Measurements from ENCODE around the gene DIDO1.

The DIDO1 gene

DNA sequence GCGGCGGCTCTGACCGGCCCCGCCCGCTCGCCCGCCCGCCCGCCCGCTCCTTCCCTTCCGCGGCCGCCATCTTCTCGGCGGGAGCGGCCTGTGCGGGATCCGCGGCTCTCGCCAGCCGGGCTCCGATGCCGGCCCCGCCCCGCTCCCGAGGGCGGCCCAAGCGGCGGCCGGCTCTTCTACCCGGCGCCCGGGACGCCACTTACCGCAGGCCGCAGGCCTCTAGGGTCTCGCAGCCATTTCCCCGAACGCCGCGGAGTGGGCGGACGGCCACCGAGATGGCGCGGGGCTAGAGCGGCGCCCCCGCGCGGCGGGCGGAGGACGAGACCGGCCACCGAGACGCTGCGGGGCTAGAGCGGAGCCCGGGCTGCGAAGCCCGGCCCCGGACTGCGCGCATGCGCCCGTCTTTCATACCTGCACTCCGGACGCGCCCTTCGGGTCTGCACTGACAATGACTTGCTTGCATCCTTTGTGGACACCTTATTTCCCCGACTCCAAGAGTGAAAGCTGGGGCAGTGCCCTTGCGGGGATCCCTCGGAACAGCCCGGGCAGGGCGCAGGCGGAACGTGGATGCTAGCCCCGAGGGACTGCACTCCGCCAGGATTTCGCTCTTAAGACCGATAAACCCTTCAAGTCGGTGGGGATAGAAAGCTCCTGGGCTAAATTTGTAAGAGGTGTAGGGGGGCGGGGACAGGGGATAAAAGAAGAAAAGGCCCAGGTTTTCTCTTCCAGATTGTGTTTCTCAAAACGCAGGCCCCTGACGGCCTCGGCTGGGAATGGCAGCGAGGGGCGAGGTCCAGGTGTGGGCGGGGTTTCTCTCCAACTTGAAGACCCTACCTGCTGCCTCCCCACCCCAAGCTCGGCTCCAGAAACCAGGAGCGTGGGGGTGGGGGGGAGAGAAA is at the start of gene DIDO1:
TSS of gene DIDO1 (minus strand) at position 277 of the 899 bp plus-strand sequence.
- peak; percentile 83 for DNase-seq

DNA sequence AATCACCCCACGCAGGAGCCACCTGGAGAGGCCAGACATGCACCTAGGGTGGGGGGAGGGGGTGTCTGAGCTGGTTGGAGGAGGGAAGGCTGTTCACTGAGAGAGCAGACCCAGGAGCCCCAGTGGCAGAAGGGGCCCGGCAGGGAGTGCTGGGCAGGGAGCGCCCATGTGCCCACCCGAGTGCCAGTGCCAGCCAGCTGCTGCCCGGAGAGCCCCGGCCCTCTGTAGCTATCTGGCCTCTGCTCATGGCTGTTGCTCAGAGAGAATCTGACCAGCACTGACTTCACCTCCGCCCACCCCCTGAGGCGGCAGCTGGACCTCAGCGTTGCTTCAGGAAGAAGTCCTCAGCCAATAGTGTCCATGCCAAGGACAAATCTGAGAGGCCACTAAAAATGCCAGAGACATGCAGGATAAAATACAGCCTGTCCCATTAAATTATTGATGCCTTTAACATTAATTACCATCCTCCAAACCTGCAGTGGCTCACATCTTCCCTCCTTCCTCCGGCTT is 49.0 kb upstream of the DIDO1 start:
- DNase-seq: no peak

DNA sequence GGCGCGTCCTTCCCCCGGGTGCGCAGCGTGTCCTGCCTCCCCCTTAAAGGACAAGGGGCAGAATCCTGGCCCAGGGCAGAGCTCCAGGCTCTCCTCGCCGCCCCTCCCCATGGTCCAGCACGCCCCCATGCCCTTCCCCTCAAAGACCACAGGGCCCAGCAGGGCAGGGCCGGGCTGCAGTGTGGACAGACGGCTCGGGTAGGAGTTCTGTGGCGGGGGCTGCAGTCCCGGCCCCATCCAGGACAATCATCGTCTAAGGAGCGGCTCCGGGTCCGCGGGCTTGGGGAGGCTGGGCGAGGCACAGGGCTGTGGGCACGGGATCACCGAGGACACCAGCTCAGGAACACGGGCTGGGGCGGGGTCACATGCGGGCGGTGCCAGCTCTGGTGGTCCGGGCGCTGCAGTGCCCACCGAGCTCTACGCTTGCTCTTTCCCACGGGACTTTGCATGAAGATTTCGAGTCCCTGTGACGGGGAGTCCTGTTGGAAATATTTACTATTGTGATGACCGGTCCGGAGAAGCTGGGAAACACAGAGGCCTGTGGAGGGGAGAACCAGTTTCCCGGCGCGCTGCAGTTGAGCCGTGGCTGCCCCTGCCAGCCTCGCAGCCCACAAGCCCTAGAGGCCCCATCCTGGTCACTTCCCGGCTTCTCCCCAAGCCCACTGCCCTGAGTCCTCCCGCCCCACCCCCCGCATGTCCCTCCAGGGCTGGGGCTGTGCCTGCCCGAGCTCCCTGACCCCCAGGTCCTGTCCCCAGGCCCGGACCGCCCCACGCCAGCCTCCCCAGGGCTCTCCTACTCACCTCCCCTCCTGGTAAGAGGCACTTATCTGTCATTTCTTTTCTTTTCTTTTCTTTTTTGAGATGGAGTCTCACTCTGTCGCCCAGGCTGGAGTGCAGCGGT is 46.8 kb upstream of the DIDO1 start:
- no peak for DNase-seq

DNA sequence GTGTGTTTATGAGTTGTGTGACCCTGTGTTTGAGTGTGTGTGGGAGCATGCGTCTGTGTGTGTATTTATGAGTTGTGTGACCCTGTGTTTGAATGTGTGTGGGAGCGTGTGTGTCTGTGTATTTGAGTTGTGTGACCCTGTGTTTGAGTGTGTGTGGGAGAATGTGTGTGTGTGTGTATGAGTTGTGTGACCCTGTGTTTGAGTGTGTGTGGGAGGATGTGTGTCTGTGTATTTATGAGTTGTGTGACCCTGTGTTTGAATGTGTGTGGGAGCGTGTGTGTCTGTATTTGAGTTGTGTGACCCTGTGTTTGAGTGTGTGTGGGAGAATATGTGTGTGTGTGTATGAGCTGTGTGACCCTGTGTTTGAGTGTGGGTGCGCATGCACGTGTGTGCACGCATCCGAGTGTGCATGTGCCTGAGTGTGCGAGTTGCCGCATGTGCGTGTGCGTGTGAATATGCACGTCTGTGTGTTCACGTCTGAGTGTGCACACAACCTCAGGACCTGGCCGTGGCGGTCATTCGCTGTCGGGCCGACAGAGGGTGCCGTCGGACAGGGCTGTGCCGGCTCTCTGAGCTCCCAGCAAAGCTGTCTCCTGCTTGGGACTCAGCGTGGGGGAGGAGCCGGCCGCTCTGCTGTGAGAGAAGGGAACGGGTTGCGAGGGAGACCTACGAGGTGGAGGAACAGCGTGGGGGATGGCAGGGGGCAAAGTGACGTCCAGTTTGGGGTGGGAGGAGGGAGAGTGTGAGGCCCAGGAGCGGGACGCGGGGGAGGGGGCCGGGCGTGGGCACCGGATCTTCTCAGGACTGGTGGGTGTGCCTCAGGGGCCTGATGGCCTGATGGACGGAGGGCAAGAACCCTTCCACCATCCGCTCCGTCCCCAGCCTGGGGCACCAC is 45.9 kb upstream of the DIDO1 start:
- DNase-seq: peak; percentile 68

DNA sequence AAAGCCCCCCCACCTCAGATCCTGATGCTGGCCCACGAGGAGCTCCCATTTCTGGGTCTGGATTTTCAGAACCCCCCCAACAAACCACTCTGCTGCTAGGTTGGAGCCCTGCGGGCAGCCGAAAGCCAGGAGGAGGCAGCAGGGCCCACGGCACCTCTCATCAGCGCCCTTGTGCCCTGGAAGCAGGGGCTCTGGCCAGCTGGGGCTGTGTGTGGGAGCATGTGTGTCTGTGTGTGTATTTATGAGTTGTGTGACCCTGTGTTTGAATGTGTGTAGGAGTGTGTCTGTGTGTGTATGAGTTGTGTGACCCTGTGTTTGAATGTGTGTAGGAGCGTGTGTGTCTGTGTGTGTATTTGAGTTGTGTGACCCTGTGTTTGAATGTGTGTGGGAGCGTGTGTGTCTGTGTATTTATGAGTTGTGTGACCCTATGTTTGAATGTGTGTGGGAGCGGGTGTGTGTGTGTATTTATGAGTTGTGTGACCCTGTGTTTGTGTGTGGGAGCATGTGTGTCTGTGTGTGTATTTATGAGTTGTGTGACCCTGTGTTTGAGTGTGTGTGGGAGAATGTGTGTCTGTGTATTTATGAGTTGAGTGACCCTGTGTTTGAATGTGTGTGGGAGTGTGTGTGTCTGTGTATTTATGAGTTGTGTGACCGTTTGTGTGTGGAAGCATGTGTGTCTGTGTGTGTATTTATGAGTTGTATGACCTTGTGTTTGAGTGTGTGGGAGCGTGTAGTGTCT is 45.1 kb upstream of the DIDO1 start:
- DNase-seq: no peak

- DNase-seq: no peak
These were observed 44.3 kb upstream of the DIDO1 start for GRCh38 chr20:62970307-62971210.

- DNase-seq: no peak
These were observed 43.6 kb upstream of the DIDO1 start for GRCh38 chr20:62969939-62970306.

DNA sequence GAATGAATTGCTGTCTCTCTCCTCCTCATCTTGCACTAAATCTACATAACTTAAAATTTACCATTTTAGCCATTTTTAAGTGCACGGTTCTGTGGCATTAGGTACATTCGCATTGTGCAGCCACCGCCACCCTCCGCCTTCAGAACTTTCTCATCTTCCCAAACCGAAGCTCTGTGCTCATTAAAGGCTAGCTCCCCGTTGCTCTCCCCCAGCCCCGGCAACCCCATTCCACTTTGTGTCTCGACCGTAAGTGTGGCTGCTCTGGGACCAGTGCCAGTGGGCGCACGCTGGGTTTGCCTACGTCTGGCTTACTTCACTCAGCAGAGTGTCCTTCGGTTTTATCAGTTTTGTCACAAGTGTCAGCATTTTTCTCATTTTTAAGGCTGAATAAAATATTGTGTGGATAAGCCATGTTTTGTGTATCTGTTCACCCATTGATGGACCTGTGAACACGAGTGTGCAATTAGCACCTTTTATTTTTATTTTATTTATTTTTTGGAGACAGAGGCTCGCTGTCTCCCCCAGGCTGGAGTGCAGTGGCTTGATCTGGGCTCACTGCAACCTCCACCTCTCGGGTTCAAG is 43.0 kb upstream of the DIDO1 start:
- DNase-seq: no peak

GRCh38 chr20:62968378-62969178 is 42.3 kb upstream of the DIDO1 start:
- no peak for DNase-seq

- no peak for DNase-seq
These were observed 41.5 kb upstream of the DIDO1 start for GRCh38 chr20:62967628-62968351.

GRCh38 chr20:62967149-62967501 is 40.8 kb upstream of the DIDO1 start:
- no peak for DNase-seq

DNA sequence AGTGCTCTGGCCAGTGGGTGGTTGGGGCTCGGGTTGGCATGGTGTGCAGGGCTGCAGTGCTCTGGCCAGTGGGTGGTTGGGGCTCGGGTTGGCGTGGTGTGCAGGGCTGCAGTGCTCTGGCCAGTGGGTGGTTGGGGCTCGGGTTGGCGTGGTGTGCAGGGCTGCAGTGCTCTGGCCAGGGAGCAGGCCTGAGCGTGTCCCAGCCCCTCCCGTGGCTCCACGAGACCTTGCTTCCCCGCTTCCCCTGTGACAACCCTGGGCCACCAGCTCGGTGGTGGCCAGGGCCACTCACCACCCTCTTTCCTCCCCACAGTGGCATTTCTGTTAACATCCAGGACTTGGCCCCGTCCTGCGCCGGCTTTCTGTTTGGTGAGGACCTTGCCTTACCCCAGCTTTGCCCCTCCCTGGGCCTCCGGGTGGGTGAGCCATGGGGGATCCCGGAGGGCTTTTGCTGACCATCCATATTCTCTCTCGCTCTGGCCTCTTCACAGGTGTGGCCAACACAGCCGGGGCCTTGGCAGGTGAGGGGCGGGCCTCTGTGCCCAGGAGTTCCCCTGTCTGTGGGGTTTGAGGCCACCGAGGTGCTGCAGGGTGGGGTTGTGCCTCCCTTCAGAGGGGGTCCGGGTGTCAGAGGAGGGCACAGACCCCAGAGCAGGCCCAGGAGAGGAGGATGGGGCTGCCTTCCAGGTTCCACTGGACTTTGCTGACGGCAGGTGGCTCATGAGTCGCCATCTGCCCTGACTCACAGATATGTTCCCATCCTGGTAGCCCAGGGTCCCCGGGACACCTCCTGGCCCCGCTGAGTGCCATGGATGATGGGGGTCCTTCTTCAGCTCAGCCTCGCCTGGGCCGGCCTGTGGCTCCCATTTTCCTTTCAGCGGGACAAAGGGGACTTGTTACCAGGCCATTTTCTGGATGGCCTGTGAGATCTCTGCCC is 40.2 kb upstream of the DIDO1 start:
- no peak for DNase-seq

GRCh38 chr20:62965363-62965771 is 39.1 kb upstream of the DIDO1 start:
- DNase-seq: no peak

DNA sequence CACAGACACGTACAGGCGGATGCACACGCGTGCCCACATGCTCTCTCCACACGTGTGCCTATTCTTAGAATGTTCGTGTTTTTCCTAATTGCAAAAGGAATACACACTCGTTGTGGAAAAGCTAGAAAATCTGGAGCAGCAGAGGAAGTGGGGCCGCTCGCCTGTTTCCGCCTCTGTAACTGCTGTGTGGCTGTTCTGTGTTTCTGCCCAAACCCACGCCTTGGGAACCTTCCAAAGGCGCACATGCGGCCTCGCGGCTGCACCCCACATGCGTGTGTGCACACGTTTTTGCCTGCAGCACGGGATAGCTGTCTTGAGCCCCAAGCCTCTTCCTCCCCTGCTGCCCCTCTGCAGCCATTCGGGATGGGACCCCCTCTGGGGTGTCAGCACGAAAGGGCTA is 38.4 kb upstream of the DIDO1 start:
- no peak for DNase-seq

GRCh38 chr20:62963614-62964397 is 37.5 kb upstream of the DIDO1 start:
- DNase-seq: no peak

- no peak for DNase-seq
These were observed 36.7 kb upstream of the DIDO1 start for GRCh38 chr20:62962891-62963613.
